HEK293 (cell line): ENCODE data around the gene UMOD.

Experiments
- CTCF ChIA-PET: fragments of 350-600 bp; formaldehyde crosslinking; extraction: SDS; loops from one replicate; lab custom pipeline; 2021; ENCODE audit warnings: antibody characterized with exemption; lab: Yijun Ruan, JAX
- POLR2A ChIA-PET: fragments of 300-600 bp; formaldehyde crosslinking; extraction: SDS; loops from one replicate; lab custom pipeline; 2020; ENCODE audit warnings: antibody characterized with exemption, inconsistent platforms; lab: Yijun Ruan, JAX
- H3K27ac ChIP-seq: fragments of 200-500 bp; sonication (Bioruptor generic); 2 replicates; pipeline ENCODE4 v1.5.1; 2014; ENCODE audit warnings: low read depth, low read length, control low read depth, inconsistent platforms; ENCODE audit errors: extremely low read depth
- H3K36me3 ChIP-seq, 2 experiments: fragments of 200-500 bp in 1 of 2; sonication (Bioruptor generic) in 1 of 2; 1 replicate in 1 of 2; 2 replicates in 1 of 2; pipeline ENCODE4 v1.5.1; 2014 to 2017; ENCODE audit warnings: inconsistent platforms in 2 of 2, low read length in 2 of 2; ENCODE audit not compliant: control insufficient read depth in 2 of 2, insufficient read depth in 1 of 2
- H3K4me1 ChIP-seq: fragments of 200-500 bp; sonication (Bioruptor generic); 2 replicates; pipeline ENCODE4 v1.5.1; 2014; ENCODE audit warnings: mild to moderate bottlenecking, low read length, inconsistent platforms; ENCODE audit not compliant: control insufficient read depth, insufficient read depth
- H3K4me3 ChIP-seq: 2 replicates; pipeline ENCODE4 v1.5.1; 2011; ENCODE audit warnings: low read depth, mild to moderate bottlenecking, control low read depth, low read length, moderate library complexity
- H3K9me3 ChIP-seq: fragments of 200-500 bp; sonication (Bioruptor generic); 2 replicates; pipeline ENCODE4 v1.5.1; 2014; ENCODE audit warnings: low read depth, low read length, inconsistent platforms; ENCODE audit not compliant: control insufficient read depth, insufficient read depth
- KLF10 ChIP-seq: fragments of 450-650 bp; IDR thresholded peaks from 2 replicates; pipeline ENCODE4 v1.5.1; 2018; ENCODE audit warnings: missing biosample characterization, mild to moderate bottlenecking, missing genetic modification characterization
- MEIS1 ChIP-seq: sonication (generic); formaldehyde crosslinking; IDR thresholded peaks from 2 replicates; pipeline ENCODE4 v1.8.1; 2022; ENCODE audit warnings: missing genetic modification reagents, mild to moderate bottlenecking, borderline replicate concordance
- MYNN ChIP-seq: fragments of 450-650 bp; formaldehyde crosslinking; IDR thresholded peaks from 2 replicates; pipeline ENCODE4 v1.5.1; 2016; ENCODE audit warnings: missing biosample characterization, missing genetic modification characterization, borderline replicate concordance
- OSR2 ChIP-seq: fragments of 450-650 bp; formaldehyde crosslinking; IDR thresholded peaks from 2 replicates; pipeline ENCODE4 v1.5.1; 2016; ENCODE audit warnings: missing biosample characterization, missing genetic modification characterization
- ZIC2 ChIP-seq: fragments of 450-650 bp; formaldehyde crosslinking; IDR thresholded peaks from 2 replicates; pipeline ENCODE4 v1.5.1; 2016; ENCODE audit warnings: missing biosample characterization, missing genetic modification characterization
- ZNF292 ChIP-seq: fragments of 450-650 bp; formaldehyde crosslinking; IDR thresholded peaks from 2 replicates; pipeline ENCODE4 v1.5.1; 2016; ENCODE audit warnings: low read depth, missing biosample characterization, missing genetic modification characterization, borderline replicate concordance
- ZNF324 ChIP-seq: fragments of 450-650 bp; formaldehyde crosslinking; IDR thresholded peaks from 2 replicates; pipeline ENCODE4 v1.5.1; 2016; ENCODE audit warnings: missing biosample characterization, missing genetic modification characterization
- ZNF391 ChIP-seq: fragments of 450-650 bp; formaldehyde crosslinking; IDR thresholded peaks from 2 replicates; pipeline ENCODE4 v1.5.1; 2016; ENCODE audit warnings: low read depth, missing biosample characterization, missing genetic modification characterization, borderline replicate concordance
- ZNF571 ChIP-seq: fragments of 450-650 bp; formaldehyde crosslinking; IDR thresholded peaks from 2 replicates; pipeline ENCODE4 v1.5.0; 2017; ENCODE audit warnings: missing biosample characterization, missing genetic modification characterization
- ZNF610 ChIP-seq: fragments of 450-650 bp; formaldehyde crosslinking; IDR thresholded peaks from 2 replicates; pipeline ENCODE4 v1.5.1; 2016; ENCODE audit warnings: missing biosample characterization, missing genetic modification characterization, borderline replicate concordance
- ZNF624 ChIP-seq: fragments of 450-650 bp; formaldehyde crosslinking; IDR thresholded peaks from 2 replicates; pipeline ENCODE4 v1.5.1; 2017; ENCODE audit warnings: missing biosample characterization, missing genetic modification characterization
- ZNF626 ChIP-seq: fragments of 450-650 bp; sonication (Bioruptor Pico); formaldehyde crosslinking; IDR thresholded peaks from 2 replicates; pipeline ENCODE4 v1.5.1; 2018; ENCODE audit warnings: missing biosample characterization, missing genetic modification characterization, inconsistent platforms
- ZNF791 ChIP-seq: fragments of 450-650 bp; formaldehyde crosslinking; IDR thresholded peaks from 2 replicates; pipeline ENCODE4 v1.5.1; 2016; ENCODE audit warnings: missing biosample characterization, missing genetic modification characterization
- ZNF843 ChIP-seq: fragments of 450-650 bp; formaldehyde crosslinking; IDR thresholded peaks from 2 replicates; pipeline ENCODE4 v1.5.1; 2016; ENCODE audit warnings: missing biosample characterization, missing genetic modification characterization
- TF ChIP-seq, protein P1 (sequence below): fragments of 450-650 bp; formaldehyde crosslinking; IDR thresholded peaks from 2 replicates; pipeline ENCODE4 v1.5.1; 2017; ENCODE audit warnings: missing biosample characterization, missing genetic modification characterization
- TF ChIP-seq, protein P2 (sequence below): fragments of 450-650 bp; formaldehyde crosslinking; IDR thresholded peaks from 2 replicates; pipeline ENCODE4 v1.5.1; 2016; ENCODE audit warnings: missing biosample characterization, missing genetic modification characterization
- TF ChIP-seq, protein P3 (sequence below): fragments of 450-650 bp; formaldehyde crosslinking; IDR thresholded peaks from 2 replicates; pipeline ENCODE4 v1.5.1; 2016; ENCODE audit warnings: missing biosample characterization, missing genetic modification characterization
- TF ChIP-seq, protein P4 (sequence below): fragments of 450-650 bp; formaldehyde crosslinking; IDR thresholded peaks from 2 replicates; pipeline ENCODE4 v1.5.1; 2016; ENCODE audit warnings: missing biosample characterization, missing genetic modification characterization
- TF ChIP-seq, protein P5 (sequence below): fragments of 450-650 bp; formaldehyde crosslinking; IDR thresholded peaks from 2 replicates; pipeline ENCODE4 v1.5.1; 2016; ENCODE audit warnings: missing biosample characterization, missing genetic modification characterization

The UMOD gene

DNA sequence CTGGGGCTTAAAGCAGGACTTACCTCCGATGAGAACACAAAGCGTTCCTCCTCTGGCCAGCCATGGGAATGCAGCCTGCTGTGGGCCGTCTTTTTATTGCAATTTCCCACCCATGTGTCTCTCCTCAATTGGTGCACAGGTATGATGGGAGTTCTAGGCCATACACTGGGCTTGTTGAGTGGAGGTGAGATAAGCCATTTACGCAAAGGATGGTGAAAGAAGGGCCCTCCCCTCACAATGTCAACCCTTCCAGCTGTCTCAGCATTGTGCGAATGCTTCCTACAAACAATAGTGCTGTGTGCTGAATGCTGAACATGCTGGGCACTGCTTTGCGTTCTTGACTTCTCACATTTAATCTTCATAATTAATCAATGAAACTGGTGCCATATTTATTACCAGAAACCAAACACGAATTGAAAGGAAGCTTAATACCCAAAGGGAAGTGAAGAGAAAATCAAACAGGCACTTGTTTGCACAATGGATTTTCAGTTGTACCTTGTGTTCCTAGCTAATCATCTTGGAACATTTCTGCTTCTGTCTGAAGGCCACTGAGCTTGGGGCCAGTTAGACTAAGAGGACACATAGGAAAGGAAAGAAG is 25.0 kb downstream of the UMOD start, which contains the start of gene GP2:
GP2 (minus strand) TSS at position 70 of the 598 bp plus-strand sequence. CDS start 1,082 bp downstream, outside the sequence.
- Histone ChIP-seq H3K4me1 (no peaks in the 10 kb centered on the region), H3K9me3 (no peaks in the 10 kb centered on the region), H3K36me3 (no peaks in the 10 kb centered on the region), H3K27ac (no peak within 1 kb of the TSS), H3K4me3 (no peak within 1 kb of the TSS)
- CTCF ChIA-PET: interaction anchor here (0.8 kb wide), 1 partner anchor 58 kb away, joined by 3 read pairs; no protein-coding TSS in a partner anchor
- POLR2A ChIA-PET: no interaction called here
- TF ChIP-seq ZNF292 (tag by site-specific recombination): no peak
- no peak for TF ChIP-seq ZNF571 (tag by site-specific recombination)
- TF ChIP-seq, protein P1, sequence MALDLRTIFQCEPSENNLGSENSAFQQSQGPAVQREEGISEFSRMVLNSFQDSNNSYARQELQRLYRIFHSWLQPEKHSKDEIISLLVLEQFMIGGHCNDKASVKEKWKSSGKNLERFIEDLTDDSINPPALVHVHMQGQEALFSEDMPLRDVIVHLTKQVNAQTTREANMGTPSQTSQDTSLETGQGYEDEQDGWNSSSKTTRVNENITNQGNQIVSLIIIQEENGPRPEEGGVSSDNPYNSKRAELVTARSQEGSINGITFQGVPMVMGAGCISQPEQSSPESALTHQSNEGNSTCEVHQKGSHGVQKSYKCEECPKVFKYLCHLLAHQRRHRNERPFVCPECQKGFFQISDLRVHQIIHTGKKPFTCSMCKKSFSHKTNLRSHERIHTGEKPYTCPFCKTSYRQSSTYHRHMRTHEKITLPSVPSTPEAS (tag by site-specific recombination): no peak
- TF ChIP-seq ZIC2 (tag by site-specific recombination): no peak
- TF ChIP-seq ZNF791 (tag by site-specific recombination): no peak
- no peak for TF ChIP-seq ZNF626
- TF ChIP-seq ZNF843: no peak
- no peak for TF ChIP-seq ZNF391
- TF ChIP-seq, protein P2, sequence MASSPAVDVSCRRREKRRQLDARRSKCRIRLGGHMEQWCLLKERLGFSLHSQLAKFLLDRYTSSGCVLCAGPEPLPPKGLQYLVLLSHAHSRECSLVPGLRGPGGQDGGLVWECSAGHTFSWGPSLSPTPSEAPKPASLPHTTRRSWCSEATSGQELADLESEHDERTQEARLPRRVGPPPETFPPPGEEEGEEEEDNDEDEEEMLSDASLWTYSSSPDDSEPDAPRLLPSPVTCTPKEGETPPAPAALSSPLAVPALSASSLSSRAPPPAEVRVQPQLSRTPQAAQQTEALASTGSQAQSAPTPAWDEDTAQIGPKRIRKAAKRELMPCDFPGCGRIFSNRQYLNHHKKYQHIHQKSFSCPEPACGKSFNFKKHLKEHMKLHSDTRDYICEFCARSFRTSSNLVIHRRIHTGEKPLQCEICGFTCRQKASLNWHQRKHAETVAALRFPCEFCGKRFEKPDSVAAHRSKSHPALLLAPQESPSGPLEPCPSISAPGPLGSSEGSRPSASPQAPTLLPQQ (tag by site-specific recombination): no peak
- no peak for TF ChIP-seq MYNN (tag by site-specific recombination)
- no peak for TF ChIP-seq ZNF610 (tag by site-specific recombination)
- TF ChIP-seq ZNF324 (tag by site-specific recombination): no peak
- no peak for TF ChIP-seq OSR2 (tag by site-specific recombination)
- TF ChIP-seq, protein P3, sequence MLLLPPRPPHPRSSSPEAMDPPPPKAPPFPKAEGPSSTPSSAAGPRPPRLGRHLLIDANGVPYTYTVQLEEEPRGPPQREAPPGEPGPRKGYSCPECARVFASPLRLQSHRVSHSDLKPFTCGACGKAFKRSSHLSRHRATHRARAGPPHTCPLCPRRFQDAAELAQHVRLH (tag by site-specific recombination): no peak
- no peak for TF ChIP-seq KLF10
- no peak for TF ChIP-seq MEIS1
- TF ChIP-seq ZNF624 (tag by site-specific recombination): no peak
- TF ChIP-seq, protein P4, sequence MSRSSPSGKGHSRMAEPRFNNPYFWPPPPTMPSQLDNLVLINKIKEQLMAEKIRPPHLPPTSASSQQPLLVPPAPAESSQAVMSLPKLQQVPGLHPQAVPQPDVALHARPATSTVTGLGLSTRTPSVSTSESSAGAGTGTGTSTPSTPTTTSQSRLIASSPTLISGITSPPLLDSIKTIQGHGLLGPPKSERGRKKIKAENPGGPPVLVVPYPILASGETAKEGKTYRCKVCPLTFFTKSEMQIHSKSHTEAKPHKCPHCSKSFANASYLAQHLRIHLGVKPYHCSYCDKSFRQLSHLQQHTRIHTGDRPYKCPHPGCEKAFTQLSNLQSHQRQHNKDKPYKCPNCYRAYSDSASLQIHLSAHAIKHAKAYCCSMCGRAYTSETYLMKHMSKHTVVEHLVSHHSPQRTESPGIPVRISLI (tag by site-specific recombination): no peak

DNA sequence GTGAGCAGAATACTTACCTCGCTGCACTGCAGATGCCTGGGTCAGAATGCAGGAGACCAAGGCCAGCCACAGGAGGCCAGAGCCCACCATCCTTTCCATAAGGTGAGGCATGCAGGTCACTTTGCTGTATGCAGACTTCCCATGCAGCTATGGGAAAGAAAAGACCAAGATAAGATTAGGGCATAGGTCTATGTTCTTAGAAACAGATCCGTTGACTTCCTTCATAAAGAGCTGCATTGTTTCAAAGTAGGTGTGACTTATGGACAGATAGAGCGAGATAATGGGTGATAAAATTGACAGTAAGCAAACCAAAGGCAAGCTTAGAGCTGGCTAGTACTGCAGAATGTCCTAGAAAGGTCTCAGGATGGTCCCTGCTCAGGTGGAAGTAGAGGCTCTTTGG is 26.2 kb downstream of the UMOD start:
- H3K4me1 ChIP-seq: no peaks in the 10 kb centered on the region
- POLR2A ChIA-PET: no interaction called here
- TF ChIP-seq, protein P5, sequence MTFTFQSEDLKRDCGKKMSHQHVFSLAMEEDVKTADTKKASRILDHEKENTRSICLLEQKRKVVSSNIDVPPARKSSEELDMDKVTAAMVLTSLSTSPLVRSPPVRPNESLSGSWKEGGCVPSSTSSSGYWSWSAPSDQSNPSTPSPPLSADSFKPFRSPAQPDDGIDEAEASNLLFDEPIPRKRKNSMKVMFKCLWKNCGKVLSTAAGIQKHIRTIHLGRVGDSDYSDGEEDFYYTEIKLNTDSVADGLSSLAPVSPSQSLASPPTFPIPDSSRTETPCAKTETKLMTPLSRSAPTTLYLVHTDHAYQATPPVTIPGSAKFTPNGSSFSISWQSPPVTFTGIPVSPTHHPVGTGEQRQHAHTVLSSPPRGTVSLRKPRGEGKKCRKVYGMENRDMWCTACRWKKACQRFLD: no peak
- no peaks in the 10 kb centered on the region for H3K9me3 ChIP-seq
- no peak overlapping the region for H3K27ac ChIP-seq
- no peak overlapping the region for H3K4me3 ChIP-seq
- H3K36me3 ChIP-seq: no peaks in the 10 kb centered on the region
- CTCF ChIA-PET: interaction anchor here (1.1 kb wide), 1 partner anchor 26 kb away, joined by 5 read pairs; no protein-coding TSS in a partner anchor
